Right lobe of liver (tissue), 4 donors: ENCODE data around the gene RPTOR.

Source experiments
- CTCF ChIP-seq, 4 donors: fragments of 200-600 bp in 3 of 4; fragments of 450-650 bp in 1 of 4; IDR thresholded peaks; one replicate each; pipeline versions ENCODE4 v1.5.1 to v1.8.0; 2016 to 2022; ENCODE audit warnings: antibody characterized with exemption in 4 of 4, mild to moderate bottlenecking in 2 of 4
- POLR2A ChIP-seq: fragments of 450-650 bp; IDR thresholded peaks from one replicate; pipeline ENCODE4 v1.6.1; 2017; ENCODE audit warnings: antibody characterized with exemption, mild to moderate bottlenecking
- donor health status: DM: no; HTN: no; CAD: no.
- donor health status: DM: no; HTN: no; CAD: no.
- donor health status: DM: no; HTN: yes; CAD: no.

GRCh38 chr17:80924807-80925610 lies 380.4 kb downstream of the RPTOR start:
- no peak for TF ChIP-seq CTCF (IDR thresholded peaks at IDR 0.05)
- TF ChIP-seq POLR2A = no peak
